GM21528 (cell line): ENCODE measurements around the gene KIAA0825.

Experiments
- ATAC-seq: cut with Tn5 transposase; IDR thresholded peaks from one replicate; pipeline ENCODE4 v1.9.1; 2021; ENCODE audit warnings: mild to moderate bottlenecking, moderate library complexity; ENCODE audit not compliant: unreplicated experiment, low FRiP score

Gene KIAA0825

GRCh38 chr5:94316916-94317838 is 301.2 kb downstream of the KIAA0825 start:
- ATAC-seq: no peak

GRCh38 chr5:94314460-94315131 is 303.8 kb downstream of the KIAA0825 start:
- no peak for ATAC-seq

- no peak for ATAC-seq
These were observed 304.7 kb downstream of the KIAA0825 start for GRCh38 chr5:94313696-94314095.

GRCh38 chr5:94313188-94313587 is 305.2 kb downstream of the KIAA0825 start:
- ATAC-seq: no peak

- ATAC-seq: no peak
These were observed 306.1 kb downstream of the KIAA0825 start for GRCh38 chr5:94312298-94312697.

GRCh38 chr5:94310833-94311232 is 307.6 kb downstream of the KIAA0825 start:
- no peak for ATAC-seq

GRCh38 chr5:94309141-94309540 is 309.3 kb downstream of the KIAA0825 start:
- no peak for ATAC-seq

- no peak for ATAC-seq
These were observed 310.0 kb downstream of the KIAA0825 start for GRCh38 chr5:94308442-94308841.

GRCh38 chr5:94304146-94304545 is 314.3 kb downstream of the KIAA0825 start:
- ATAC-seq: no peak

- ATAC-seq: no peak
These were observed 329.5 kb downstream of the KIAA0825 start for GRCh38 chr5:94288937-94289336.

GRCh38 chr5:94285984-94286383 is 332.4 kb downstream of the KIAA0825 start:
- ATAC-seq: no peak

GRCh38 chr5:94283093-94283492 is 335.3 kb downstream of the KIAA0825 start:
- no peak for ATAC-seq

GRCh38 chr5:94281236-94281801 is 337.1 kb downstream of the KIAA0825 start:
- ATAC-seq: no peak

- ATAC-seq: no peak
These were observed 341.7 kb downstream of the KIAA0825 start for GRCh38 chr5:94276751-94277150.

- no peak for ATAC-seq
These were observed 342.4 kb downstream of the KIAA0825 start for GRCh38 chr5:94276048-94276447.

- no peak for ATAC-seq
These were observed 343.7 kb downstream of the KIAA0825 start for GRCh38 chr5:94274707-94275106.

- no peak for ATAC-seq
These were observed 350.2 kb downstream of the KIAA0825 start for GRCh38 chr5:94268226-94268625.

GRCh38 chr5:94267350-94267899 is 351.0 kb downstream of the KIAA0825 start:
- no peak for ATAC-seq

GRCh38 chr5:94266170-94266569 is 352.2 kb downstream of the KIAA0825 start:
- ATAC-seq: no peak

- ATAC-seq: no peak
These were observed 355.3 kb downstream of the KIAA0825 start for GRCh38 chr5:94263068-94263467.

- ATAC-seq: no peak
These were observed 358.3 kb downstream of the KIAA0825 start for GRCh38 chr5:94260096-94260495.
